Fibroblast of skin of left biceps (primary cell): ENCODE measurements around the gene PNN.
"Not testable (repeated sequence)": the region's sequence is repeated elsewhere in the genome, so short reads cannot be mapped to it uniquely, and the experiment has no call there.

Experiments used
- DNase-seq, 2 experiments: peaks; one replicate each; pipeline ENCODE4 v3.0.0-alpha.2; 2013; ENCODE audit warnings: low read depth in 2 of 2

PNN gene

GRCh38 chr14:39181026-39181692 is 6.1 kb downstream of the PNN start:
- DNase-seq, result no peak

GRCh38 chr14:39181693-39182047 is 6.6 kb downstream of the PNN start:
- DNase-seq, result no peak

- DNase-seq, result no peak
These were observed 8.0 kb downstream of the PNN start for GRCh38 chr14:39182770-39183684.

- DNase-seq, result not testable (repeated sequence)
These were observed 8.6 kb downstream of the PNN start for GRCh38 chr14:39183685-39184003.

- DNase-seq, result no peak
These were observed 9.7 kb downstream of the PNN start for GRCh38 chr14:39184628-39185255.

GRCh38 chr14:39185256-39186049 is 10.4 kb downstream of the PNN start:
- no peak for DNase-seq

- no peak for DNase-seq
These were observed 12.0 kb downstream of the PNN start for GRCh38 chr14:39186941-39187525.

GRCh38 chr14:39203659-39204606 is 28.9 kb downstream of the PNN start:
- no peak for DNase-seq

- not testable (repeated sequence) for DNase-seq
These were observed 32.4 kb downstream of the PNN start for GRCh38 chr14:39207430-39207829.

GRCh38 chr14:39211109-39211741 is 36.2 kb downstream of the PNN start:
- no peak for DNase-seq

- DNase-seq, result no peak
These were observed 37.0 kb downstream of the PNN start for GRCh38 chr14:39212034-39212433.

- no peak for DNase-seq
These were observed 37.6 kb downstream of the PNN start for GRCh38 chr14:39212693-39213092.

- no peak for DNase-seq
These were observed 42.3 kb downstream of the PNN start for GRCh38 chr14:39217214-39217879.

- DNase-seq, result no peak
These were observed 43.2 kb downstream of the PNN start for GRCh38 chr14:39218171-39218769.

- no peak for DNase-seq
These were observed 44.0 kb downstream of the PNN start for GRCh38 chr14:39219075-39219499.

- DNase-seq, result not testable (repeated sequence)
These were observed 45.4 kb downstream of the PNN start for GRCh38 chr14:39220473-39220872.

GRCh38 chr14:39228044-39228443 is 53.0 kb downstream of the PNN start:
- no peak for DNase-seq

GRCh38 chr14:39228509-39229221 is 53.6 kb downstream of the PNN start:
- DNase-seq, result no peak

GRCh38 chr14:39229222-39229543 is 54.1 kb downstream of the PNN start:
- DNase-seq, result no peak
